Fibroblast of skin of right quadriceps (primary cell): ENCODE data around the gene ITGA3.

Experiments used
- DNase-seq: peaks from one replicate; pipeline ENCODE4 v3.0.0-alpha.2; 2013

Gene ITGA3

GRCh38 chr17:50072925-50073324 lies 17.0 kb downstream of the ITGA3 start:
- DNase-seq = no peak

DNA sequence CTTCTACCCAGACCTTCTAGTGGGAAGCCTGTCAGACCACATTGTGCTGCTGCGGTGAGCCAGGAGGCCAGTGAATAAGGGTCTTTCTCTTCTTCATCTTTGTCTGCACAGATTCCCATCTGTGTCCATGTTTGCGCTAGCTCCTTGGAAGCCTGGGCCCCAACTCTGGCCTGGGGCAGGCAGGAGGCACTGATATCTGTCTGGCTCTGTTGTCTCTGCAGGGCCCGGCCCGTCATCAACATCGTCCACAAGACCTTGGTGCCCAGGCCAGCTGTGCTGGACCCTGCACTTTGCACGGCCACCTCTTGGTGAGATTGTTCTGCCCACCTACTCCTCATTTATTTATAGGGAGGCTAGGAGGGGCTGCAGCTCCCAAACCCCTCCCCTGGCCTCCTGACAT lies 18.3 kb downstream of the ITGA3 start:
- DNase-seq = no peak

DNA sequence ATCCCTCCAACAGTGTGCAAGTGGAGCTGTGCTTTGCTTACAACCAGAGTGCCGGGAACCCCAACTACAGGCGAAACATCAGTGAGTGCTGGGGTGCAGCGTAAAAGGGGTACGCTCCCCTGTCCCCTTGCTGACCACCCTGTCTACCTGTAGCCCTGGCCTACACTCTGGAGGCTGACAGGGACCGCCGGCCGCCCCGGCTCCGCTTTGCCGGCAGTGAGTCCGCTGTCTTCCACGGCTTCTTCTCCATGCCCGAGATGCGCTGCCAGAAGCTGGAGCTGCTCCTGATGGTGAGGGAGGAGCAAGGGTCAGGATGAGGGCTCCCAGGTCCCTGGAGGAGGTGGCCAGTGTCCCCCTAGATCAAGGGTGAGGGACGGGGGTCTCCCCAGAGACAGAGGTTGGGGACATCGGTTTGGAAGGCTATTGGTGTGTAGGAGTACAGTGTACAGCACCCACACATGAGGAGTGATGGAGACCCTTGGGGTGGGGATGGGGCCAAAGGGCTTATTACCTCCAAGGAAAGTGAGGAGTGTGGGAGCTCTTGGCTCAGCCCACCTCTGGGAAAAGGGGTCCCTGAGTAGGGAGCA lies 19.6 kb downstream of the ITGA3 start:
- DNase-seq = no peak

DNA sequence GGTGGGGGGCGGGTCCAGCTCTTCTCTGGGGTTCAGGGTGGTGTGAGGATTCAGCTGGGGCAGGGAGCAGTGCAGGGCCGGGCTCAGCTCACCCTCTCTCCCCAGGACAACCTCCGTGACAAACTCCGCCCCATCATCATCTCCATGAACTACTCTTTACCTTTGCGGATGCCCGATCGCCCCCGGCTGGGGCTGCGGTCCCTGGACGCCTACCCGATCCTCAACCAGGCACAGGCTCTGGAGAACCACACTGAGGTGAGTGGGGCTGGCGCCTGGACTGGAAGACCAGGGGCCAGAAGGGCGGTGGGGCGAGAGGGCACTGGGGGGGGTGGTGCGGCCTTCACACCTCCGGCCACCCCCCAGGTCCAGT lies 20.3 kb downstream of the ITGA3 start:
- DNase-seq = no peak

DNA sequence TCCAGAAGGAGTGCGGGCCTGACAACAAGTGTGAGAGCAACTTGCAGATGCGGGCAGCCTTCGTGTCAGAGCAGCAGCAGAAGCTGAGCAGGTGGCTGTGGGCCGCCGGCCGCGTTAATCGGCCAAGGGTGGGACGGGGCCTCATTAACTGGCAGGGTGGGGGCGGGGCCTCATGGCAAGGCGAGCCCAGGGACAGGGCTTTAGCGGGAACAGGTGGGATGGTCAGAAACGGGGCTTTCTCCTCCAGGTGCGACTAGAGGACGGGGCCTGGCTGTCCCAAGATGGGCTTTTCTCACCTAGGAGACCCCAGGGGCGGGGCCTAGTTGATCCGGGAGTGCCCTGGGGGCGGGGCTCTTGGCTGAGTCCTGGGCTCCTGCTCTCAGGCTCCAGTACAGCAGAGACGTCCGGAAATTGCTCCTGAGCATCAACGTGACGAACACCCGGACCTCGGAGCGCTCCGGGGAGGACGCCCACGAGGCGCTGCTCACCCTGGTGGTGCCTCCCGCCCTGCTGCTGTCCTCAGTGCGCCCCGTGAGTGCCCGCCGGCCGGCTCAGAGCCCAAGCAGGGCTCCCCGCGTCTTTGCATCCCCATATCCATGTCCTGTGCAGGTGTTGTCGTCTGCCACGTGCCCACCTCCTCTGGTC lies 20.8 kb downstream of the ITGA3 start:
- no peak for DNase-seq

GRCh38 chr17:50078430-50078829 lies 22.5 kb downstream of the ITGA3 start:
- no peak for DNase-seq

GRCh38 chr17:50079334-50080095 lies 23.6 kb downstream of the ITGA3 start:
- peak; percentile 42 for DNase-seq

- DNase-seq = no peak
Measured at GRCh38 chr17:50080096-50080480, 24.2 kb downstream of the ITGA3 start.

DNA sequence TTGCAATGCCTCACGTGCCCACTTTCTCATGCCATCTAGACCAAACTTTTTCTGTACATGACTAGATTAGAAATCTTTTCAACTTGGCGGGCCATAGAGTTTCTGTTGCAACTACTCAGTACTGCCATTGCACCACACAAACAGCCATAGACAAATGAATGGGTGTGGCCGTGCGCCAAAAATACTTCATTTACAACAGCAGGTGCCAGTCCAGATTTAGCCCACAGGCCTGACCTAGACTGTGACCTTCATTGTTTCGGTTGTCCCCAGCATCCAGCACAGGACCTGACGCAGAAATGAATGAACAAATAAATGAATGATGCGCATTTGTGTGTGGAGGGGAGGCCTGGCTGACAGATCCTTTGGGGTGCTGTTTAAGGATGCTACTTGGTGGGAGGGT lies 24.9 kb downstream of the ITGA3 start:
- no peak for DNase-seq

DNA sequence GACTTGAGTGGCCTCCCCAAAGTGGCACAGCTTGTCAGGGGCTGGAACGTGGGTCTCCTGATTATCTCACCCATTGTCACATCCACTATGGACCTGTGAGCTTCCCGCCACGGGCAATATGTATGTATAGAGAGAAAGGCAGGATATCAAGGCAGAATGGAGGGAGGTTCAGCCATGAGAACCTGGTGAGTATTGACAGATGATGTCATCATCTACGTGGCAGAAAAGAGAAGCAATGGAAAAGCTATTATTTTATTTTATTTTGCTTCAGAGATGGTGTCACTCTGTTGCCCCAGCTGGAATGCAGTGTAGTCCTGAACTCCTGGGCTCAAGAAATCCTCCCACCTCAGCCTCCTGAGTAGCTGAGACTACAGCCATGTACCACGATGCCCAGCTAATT lies 25.8 kb downstream of the ITGA3 start:
- no peak for DNase-seq

- DNase-seq = peak; percentile 70
Measured at GRCh38 chr17:50087246-50087911, 31.5 kb downstream of the ITGA3 start.

GRCh38 chr17:50087912-50088405 lies 32.0 kb downstream of the ITGA3 start:
- DNase-seq = no peak

- DNase-seq = no peak
Measured at GRCh38 chr17:50088952-50089825, 33.3 kb downstream of the ITGA3 start.

DNA sequence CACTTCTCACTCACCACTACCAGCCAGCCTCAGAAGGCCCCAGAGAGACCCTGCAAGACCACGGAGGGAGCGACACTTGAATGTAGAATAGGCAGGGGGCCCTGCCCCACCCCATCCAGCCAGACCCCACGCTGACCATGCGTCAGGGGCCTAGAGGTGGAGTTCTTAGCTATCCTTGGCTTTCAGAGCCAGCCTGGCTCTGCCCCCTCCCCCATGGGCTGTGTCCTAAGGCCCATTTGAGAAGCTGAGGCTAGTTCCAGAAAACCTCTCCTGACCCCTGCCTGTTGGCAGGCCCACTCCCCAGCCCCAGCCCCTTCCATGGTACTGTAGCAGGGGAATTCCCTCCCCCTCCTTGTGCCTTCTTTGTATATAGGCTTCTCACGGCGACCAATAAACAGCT lies 34.2 kb downstream of the ITGA3 start:
- DNase-seq = no peak

GRCh38 chr17:50090971-50091917 lies 35.3 kb downstream of the ITGA3 start:
- no peak for DNase-seq

GRCh38 chr17:50091918-50092285 lies 36.0 kb downstream of the ITGA3 start:
- no peak for DNase-seq

DNA sequence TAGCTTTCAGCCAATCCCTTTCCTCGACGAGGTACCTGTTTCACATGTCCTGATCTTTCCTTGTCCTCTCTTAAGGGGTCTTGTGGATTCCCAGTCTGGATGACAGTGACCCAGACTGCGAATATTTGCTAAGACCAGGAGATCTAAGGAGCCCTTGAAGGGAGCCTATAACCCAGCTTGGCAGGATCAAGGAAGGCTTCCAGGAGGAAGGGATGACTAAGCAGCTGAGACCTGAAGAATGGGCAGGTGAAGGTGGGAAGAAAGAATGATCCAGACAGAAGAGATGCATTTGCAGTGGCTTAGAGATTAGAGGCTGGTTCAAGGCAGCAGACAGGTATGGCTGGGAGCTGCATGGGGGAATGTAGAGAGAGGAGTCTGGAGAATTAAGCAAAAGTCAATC lies 37.3 kb downstream of the ITGA3 start:
- DNase-seq = no peak

GRCh38 chr17:50093807-50094206 lies 37.9 kb downstream of the ITGA3 start:
- DNase-seq = no peak

DNA sequence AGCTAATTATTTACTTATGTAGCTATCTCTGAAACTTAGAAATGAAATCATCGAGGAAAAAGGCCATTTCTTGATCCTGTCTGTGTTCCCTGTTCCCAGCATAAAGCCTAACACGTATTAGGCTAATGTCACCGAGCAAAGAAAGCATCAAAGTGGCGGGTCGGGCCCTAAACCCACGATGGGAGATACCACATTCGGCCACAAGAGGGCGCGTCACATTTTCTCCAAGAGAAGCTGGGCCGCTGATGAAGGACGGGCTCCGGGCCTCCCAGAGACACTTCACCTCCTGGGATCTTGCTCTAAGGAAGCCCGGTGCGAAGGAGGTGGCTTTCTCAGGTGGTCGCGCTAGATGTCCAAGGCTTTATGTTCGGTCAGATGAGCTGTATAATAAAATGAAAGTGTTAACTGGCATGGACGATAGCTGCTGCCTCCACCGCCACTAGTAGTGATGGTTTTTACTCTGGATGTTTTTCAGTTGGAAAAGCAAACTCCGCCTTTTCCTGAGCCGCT lies 38.4 kb downstream of the ITGA3 start:
- DNase-seq = peak; percentile 83

- DNase-seq = peak; percentile 95
Measured at GRCh38 chr17:50094753-50095619, 39.1 kb downstream of the ITGA3 start, which contains the start of gene PDK2. Gene PDK2, plus strand, starts transcription at chr17:50095351. Its CDS starts 85 bp downstream, at chr17:50095436.
